Measurements from ENCODE around the gene CRIP3. TPM values are rescaled to one million over a fixed set of nuclear protein-coding genes. Genes with fewer than 3 reads are reported as not detected.

The CRIP3 gene
- total and polyA plus RNA-seq, 2 of the 13 experiments (the other 11 are each of a cell fraction or from before 2014, with no cell fraction given), result 6.3 to 9.3 TPM

DNA sequence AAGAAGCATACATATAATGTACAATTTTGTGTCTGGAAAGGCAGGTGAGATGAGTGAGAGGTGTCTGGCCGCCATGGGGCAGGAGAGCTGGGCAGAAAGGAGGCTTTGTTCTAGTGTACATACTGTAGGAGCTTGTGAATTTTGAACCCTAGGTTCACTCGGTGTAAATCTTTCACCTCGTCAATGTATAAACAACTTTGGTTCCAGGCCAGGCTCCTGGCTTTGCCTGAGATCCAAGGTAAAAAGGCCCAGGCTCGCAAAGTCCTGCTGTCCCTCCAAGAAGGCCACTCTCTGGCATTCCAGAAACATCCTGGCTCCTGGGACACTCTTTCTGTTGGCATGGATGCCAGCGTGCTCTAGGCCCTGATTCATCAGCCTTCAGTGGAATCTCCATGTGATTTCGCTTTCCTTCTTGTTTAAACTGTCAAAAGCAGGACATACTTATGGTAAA lies 17.7 kb downstream of the CRIP3 start (continued):
- no peak for TF ChIP-seq ZNF362 (CRISPR knock-in tag; IDR thresholded peaks at IDR 0.05; ENCODE audit: borderline replicate concordance)
- peak; percentile 34 for TF ChIP-seq STAG1 (CRISPR knock-in tag; IDR thresholded peaks at IDR 0.05)
- TF ChIP-seq KLF9 (CRISPR knock-in tag; IDR thresholded peaks at IDR 0.05; ENCODE audit: low read depth), result no peak
- no peak for TF ChIP-seq CBFB (CRISPR knock-in tag; IDR thresholded peaks at IDR 0.05)
- TF ChIP-seq ZBTB3 (CRISPR knock-in tag; IDR thresholded peaks at IDR 0.05; ENCODE audit: borderline replicate concordance, low read depth), result no peak
- no peak; the same call in 1 of the 2 replicates for TF ChIP-seq KDM1A (CRISPR knock-in tag; IDR thresholded peaks at IDR 0.05)
- no peak for TF ChIP-seq FIP1L1 (IDR thresholded peaks at IDR 0.05; ENCODE audit: borderline replicate concordance, insufficient read depth, low read depth, low read length)
- no peak for TF ChIP-seq TSC22D2 (CRISPR knock-in tag; IDR thresholded peaks at IDR 0.05; ENCODE audit: borderline replicate concordance)
- TF ChIP-seq, protein P1, sequence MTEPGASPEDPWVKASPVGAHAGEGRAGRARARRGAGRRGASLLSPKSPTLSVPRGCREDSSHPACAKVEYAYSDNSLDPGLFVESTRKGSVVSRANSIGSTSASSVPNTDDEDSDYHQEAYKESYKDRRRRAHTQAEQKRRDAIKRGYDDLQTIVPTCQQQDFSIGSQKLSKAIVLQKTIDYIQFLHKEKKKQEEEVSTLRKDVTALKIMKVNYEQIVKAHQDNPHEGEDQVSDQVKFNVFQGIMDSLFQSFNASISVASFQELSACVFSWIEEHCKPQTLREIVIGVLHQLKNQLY (CRISPR knock-in tag; IDR thresholded peaks at IDR 0.05), result peak; percentile 24; the same call in 1 of the 2 replicates
- TF ChIP-seq MIER3 (CRISPR knock-in tag; IDR thresholded peaks at IDR 0.05; ENCODE audit: borderline replicate concordance), result peak; percentile 54; the same call in 1 of the 2 replicates
- TF ChIP-seq MBNL3 (CRISPR knock-in tag; conservative IDR thresholded peaks at IDR 0.05), result no peak
- TF ChIP-seq PRPF4 (IDR thresholded peaks at IDR 0.05; ENCODE audit: low read depth, low read length, poor library complexity, severe bottlenecking), result no peak
- TF ChIP-seq, protein P2, sequence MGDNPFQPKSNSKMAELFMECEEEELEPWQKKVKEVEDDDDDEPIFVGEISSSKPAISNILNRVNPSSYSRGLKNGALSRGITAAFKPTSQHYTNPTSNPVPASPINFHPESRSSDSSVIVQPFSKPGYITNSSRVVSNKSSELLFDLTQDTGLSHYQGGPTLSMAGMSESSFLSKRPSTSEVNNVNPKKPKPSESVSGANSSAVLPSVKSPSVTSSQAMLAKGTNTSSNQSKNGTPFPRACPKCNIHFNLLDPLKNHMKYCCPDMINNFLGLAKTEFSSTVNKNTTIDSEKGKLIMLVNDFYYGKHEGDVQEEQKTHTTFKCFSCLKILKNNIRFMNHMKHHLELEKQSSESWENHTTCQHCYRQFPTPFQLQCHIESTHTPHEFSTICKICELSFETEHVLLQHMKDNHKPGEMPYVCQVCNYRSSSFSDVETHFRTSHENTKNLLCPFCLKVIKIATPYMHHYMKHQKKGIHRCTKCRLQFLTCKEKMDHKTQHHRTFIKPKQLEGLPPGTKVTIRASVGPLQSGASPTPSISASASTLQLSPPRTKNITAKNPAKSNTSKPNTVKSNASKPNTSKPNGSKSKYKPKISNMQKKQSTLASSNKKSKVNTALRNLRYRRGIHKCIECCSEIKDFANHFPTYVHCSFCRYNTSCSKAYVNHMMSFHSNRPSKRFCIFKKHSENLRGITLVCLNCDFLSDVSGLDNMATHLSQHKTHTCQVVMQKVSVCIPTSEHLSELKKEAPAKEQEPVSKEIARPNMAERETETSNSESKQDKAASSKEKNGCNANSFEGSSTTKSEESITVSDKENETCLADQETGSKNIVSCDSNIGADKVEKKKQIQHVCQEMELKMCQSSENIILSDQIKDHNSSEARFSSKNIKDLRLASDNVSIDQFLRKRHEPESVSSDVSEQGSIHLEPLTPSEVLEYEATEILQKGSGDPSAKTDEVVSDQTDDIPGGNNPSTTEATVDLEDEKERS (CRISPR knock-in tag; IDR thresholded peaks at IDR 0.05), result 0 out of 2 replicates have a peak, but pooled peaks have one; percentile 43
- peak; percentile 81 for TF ChIP-seq NCOA2 (CRISPR knock-in tag; IDR thresholded peaks at IDR 0.05)
- no peak for TF ChIP-seq ZFP36L2 (CRISPR knock-in tag; IDR thresholded peaks at IDR 0.05)
- no peak for TF ChIP-seq ZNF720 (CRISPR knock-in tag; IDR thresholded peaks at IDR 0.05)
- TF ChIP-seq, protein P3, sequence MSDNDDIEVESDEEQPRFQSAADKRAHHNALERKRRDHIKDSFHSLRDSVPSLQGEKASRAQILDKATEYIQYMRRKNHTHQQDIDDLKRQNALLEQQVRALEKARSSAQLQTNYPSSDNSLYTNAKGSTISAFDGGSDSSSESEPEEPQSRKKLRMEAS (IDR thresholded peaks at IDR 0.05), result peak; percentile 67
- peak; percentile 63 for TF ChIP-seq TBL1XR1 (IDR thresholded peaks at IDR 0.05; ENCODE audit: borderline replicate concordance, low read length, partially characterized antibody)
- TF ChIP-seq POLR2A (IDR thresholded peaks at IDR 0.05; ENCODE audit: insufficient read depth in 1 of 2, low read depth in 2 of 2, low read length in 2 of 2), result no peak
- no peak for TF ChIP-seq CHCHD3 (CRISPR knock-in tag; IDR thresholded peaks at IDR 0.05)
- TF ChIP-seq FUBP1 (CRISPR knock-in tag; IDR thresholded peaks at IDR 0.05; ENCODE audit: borderline replicate concordance), result 0 out of 2 replicates have a peak, but pooled peaks have one; percentile 69
- TF ChIP-seq ZFY (CRISPR knock-in tag; IDR thresholded peaks at IDR 0.05), result peak; percentile 90
- TF ChIP-seq ESRRA (CRISPR knock-in tag; IDR thresholded peaks at IDR 0.05; ENCODE audit: low read depth), result peak; percentile 69
- no peak; the same call in none of the 2 replicates for TF ChIP-seq ZNF263 (CRISPR knock-in tag; IDR thresholded peaks at IDR 0.05)
